OCI-LY1 (cell line): ENCODE data around the gene LPGAT1.

ENCODE experiments used
- CTCF ChIP-seq: fragments of 200-600 bp; sonication (generic), shearing (Covaris generic); IDR thresholded peaks from 2 replicates; pipeline ENCODE4 v1.5.1; 2017; ENCODE audit warnings: mild to moderate bottlenecking, antibody characterized with exemption, low read length, moderate library complexity, mixed read lengths
- EZH2 ChIP-seq: fragments of 200-600 bp; sonication (generic), shearing (Covaris generic); IDR thresholded peaks from 2 replicates; pipeline ENCODE4 v1.8.0; 2017; ENCODE audit warnings: borderline replicate concordance, mixed run types, mild to moderate bottlenecking, antibody characterized with exemption, low read length, moderate library complexity, mixed read lengths

GRCh38 chr1:211695135-211695816 is 135.3 kb downstream of the LPGAT1 start:
- TF ChIP-seq CTCF (no peak), EZH2 (no peak)
